GM21737 (cell line): ENCODE data around the gene KLHL35.

Source experiments
- ATAC-seq: cut with Tn5 transposase; IDR thresholded peaks from one replicate; pipeline ENCODE4 v1.9.1; 2021; ENCODE audit warnings: mild to moderate bottlenecking, moderate library complexity; ENCODE audit not compliant: unreplicated experiment

KLHL35 gene

DNA sequence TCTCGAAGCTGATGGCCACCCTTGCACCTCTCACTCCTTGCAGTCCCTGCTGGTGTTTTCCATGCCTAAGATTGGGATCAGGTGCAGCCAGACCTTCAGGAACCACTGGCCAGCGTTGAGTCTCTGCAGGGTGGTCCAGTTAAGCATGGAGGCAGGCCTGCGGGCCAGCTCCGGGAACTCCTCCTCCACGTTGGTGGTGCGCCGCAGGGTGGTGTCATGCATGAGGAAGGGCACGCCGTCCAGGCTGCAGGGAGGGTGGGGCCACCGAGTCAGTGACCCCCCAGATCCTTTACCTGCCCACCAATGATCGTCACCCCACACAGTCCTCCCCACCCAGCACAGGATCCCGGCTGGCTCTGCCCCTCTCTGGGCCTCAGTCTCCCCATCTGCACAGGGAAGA, 10.0 kb upstream of the KLHL35 start:
- ATAC-seq = no peak

DNA sequence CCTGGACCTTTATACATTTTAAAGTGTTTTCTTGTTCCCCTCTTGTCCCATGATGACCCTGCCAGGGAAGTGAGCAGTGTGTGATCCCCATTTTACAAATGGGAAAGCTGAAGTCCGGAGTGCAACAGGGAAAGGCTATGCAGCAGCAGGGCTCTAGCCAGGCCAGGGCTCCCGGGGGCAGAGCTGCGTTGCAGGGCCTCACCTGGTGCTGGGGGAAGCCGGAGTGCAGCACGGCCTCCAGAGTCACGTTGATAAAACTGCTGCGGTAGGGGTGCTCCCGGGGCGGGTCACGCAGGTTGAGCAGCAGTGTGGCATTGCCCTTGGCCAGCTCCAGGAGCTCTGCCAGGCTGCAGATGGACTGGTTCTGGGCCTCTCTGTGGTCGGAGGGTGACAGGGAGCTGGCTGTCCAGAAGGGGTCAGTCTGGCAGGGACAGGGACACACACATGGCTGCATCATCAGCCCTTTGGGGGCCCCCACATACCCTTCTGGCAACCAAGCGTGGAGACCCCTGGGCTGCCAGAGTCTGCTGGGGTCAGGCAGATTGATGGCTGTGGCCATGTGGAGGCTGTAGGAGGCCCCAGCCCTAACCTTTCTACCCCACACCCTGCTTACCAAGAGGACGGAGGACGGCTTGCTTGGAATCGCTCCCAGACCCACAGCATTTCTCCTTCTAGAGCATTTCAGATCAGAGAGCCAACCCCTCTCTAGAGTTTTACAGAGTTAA, 9.3 kb upstream of the KLHL35 start:
- no peak for ATAC-seq

- ATAC-seq = no peak
Measured at GRCh38 chr11:75441804-75442132, 8.8 kb upstream of the KLHL35 start.

GRCh38 chr11:75440960-75441803, 8.2 kb upstream of the KLHL35 start:
- ATAC-seq = no peak

- no peak for ATAC-seq
Measured at GRCh38 chr11:75439495-75440120, 6.6 kb upstream of the KLHL35 start.

GRCh38 chr11:75439026-75439425, 6.0 kb upstream of the KLHL35 start:
- no peak for ATAC-seq

- no peak for ATAC-seq
Measured at GRCh38 chr11:75437966-75438659, 5.1 kb upstream of the KLHL35 start.

- ATAC-seq = no peak
Measured at GRCh38 chr11:75436806-75437205, 3.8 kb upstream of the KLHL35 start.

- ATAC-seq = no peak
Measured at GRCh38 chr11:75435571-75435925, 2.5 kb upstream of the KLHL35 start.

DNA sequence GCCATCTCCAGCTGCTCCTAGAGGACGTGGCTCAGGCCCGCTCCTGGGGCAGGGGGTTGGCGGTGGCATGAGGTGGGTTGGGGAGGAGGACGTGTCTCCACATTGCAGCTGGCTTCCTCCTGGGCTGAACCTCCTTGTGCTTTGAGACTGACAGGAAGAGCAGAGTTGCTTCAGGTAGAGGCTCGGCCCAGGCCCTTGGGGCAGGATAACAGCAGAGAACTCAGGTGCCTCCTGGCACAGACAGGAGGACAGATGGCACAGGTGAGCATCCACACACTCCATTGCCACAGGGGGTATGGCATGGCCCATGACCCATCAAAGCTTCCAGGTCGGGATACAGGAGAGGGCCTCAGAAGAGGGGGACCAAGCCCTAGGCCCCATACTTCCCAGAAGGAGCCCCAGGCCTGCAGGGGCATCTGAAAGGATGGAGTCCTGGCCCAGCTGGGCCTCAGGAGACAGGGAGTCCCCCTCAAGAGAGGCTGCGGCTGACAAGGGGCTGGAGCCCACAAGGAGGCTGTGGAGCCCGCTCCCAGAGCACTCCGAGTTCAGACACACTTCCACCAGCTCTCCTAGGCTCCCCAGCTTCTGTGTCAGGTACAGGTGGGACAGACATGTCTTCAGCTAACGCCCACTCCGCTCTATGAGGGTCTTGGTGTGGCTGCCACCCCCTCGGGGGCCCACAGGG, 2.0 kb upstream of the KLHL35 start:
- ATAC-seq = no peak

DNA sequence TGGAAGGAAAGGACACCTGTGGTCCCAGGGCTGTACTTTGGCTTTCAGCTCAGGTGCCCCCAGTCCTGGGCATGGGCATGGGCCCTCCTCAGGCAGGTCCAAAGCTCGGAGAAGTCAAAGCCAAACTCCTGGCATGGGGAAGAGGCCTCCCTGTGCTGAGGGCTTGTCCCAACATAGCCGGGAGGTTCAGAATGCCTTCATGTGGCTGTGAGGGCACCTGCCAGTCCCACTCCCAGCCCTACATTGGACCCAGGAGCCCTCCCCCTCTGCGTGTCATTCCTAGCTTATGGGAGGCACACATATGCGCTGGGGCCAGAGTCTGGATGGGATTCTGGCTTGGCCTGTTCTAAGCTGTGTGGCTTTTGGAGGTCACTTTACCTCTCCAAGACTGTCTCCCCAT, 1.0 kb upstream of the KLHL35 start:
- ATAC-seq = no peak

DNA sequence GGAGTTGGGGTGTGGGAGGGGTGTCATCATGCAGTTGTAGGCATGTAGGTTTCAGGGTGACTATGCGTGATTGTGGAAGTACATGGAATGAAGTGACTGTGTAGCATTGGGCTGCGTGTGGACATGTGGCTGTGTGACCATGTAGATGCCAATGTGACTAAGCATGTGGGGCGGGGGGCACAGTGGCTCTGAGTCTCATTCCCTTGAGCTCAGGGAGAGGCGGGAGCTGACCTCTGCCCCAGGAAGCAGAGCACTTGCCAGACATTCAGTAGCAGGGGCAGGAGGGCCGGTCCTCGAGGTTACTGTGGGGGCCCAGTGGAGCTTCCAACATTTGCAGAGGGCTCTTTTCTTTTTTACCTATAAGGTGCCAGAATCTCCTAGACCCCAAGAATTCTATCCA, 440 bp upstream of the KLHL35 start:
- ATAC-seq = no peak

DNA sequence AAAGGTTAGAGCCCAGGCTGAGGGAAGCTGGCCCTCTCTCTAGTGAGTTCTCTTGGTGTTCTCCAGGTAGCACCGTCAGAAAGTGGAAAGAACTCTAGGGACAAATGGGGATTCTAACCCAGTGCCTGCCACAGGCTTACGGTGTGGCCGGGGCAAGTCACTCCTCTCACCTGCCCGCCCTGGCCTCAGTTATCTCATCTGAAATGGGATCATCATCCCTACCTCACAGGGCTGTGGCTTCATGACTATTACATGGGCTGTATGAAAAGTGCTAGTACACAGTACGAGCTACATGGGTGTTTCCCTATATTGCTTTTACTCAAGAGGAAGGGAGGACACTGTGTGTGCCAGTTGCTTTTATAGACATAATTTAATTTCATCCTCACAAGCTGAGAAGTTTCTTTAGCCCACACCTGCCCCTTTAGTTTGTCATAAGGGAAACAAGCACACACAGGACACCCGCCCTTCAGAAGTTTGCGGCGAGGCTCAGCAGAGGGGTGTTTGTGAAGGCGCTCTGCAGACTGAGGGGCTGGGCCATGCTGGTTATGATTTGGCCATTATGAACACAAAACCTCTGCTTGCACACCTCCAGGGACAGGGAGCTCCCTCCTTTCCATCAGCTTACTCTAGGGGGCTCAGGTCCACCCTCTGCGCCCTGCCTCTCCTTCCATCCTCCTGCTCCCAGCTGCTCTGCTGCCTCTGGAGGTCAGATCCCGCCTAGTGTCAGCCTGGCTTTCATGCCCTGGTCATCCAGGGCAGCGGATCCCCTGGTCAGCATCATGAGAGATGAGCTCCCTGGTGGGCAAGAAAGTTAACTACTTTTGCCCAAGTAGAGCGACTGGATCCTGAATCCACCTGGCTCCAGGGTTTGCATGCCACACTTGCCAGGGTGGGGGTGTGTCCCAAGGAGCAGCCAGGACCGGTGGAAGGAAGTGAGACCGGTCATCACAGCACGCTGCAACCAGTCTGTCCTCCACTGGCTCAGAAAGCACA, 1.2 kb downstream of the KLHL35 start:
- no peak for ATAC-seq

DNA sequence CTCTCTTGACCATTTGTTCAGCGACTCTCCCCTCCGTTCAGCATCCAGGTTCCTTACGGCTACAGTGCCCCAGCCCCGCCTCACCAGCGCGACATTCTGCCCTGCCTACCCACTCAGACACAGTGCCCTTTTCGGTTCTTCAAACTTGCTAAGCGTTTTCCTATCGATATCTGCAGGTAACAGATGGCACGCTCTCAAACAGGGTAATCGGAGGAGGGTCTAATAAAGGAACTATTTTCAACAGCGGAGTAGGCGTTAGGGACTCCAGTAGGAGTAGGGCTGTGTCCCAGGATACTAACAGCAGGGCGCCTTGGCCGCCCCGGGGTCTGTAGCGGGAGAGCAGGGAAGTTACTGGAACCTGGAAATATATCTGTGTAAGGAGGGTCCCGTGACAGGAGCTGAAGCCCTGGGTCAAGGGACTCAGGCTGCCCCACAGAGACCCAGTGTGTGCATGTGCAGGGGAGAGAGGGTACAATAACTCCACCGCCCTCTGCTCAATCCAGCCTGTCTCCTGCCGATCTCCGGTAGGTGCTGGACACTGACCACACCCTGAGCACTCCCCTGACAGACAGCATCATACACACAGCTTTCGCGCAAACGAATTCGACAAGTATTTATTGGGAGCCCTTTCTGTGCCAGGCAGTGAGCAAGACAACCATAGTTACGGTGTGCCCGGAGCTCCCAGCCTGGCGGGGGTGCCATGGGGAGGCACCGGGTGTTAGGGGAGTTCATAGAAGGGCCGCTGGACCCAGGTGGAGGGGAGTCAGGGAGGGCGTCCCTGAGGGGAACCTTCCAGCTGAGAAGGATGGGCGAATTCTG, 2.1 kb downstream of the KLHL35 start:
- no peak for ATAC-seq

- ATAC-seq = no peak
Measured at GRCh38 chr11:75429902-75430713, 2.9 kb downstream of the KLHL35 start.

DNA sequence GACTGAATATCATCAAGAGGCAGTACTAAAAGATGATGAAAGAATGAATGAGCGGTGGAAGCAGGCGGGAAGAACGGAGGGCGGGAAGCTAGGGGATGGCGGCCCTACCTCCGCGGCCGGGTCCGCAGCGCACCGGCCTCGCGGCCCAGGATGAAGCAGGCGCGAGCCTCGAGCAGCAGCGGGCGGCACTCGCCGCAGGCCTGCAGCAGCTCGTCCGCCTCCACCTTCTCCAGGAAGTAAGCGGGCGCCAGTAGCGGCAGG, 3.4 kb downstream of the KLHL35 start:
- ATAC-seq = no peak

DNA sequence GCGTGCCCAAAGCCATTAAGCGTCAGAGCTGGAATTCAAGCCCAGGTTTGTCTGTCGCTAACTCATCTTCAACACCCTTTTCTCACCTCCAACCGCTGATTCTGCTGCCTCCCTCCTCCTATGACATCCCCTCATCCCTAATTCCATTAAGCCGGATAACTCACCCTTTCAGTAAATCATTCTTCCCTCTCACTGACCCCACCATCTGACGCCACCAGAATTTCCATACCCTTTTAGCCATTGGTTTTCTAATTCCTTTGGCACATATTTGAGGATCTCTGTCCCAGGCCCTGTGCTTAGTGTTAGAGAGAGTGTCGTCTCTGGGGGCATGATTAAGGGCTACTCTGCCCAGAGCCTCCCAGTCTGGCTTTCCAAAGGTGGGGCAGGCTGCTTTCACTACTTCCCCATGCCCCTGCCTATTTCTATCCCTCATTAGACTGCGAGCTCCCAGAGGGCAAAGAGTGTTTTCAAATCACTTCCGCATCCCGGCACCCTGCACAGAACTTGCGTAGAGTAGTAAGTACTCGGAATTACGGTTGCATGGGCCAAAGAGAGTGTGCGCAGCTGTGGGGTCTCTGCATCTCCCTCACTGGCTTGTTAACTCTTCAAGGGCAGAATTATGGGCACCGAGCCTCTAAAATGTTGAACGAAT, 3.9 kb downstream of the KLHL35 start:
- no peak for ATAC-seq

DNA sequence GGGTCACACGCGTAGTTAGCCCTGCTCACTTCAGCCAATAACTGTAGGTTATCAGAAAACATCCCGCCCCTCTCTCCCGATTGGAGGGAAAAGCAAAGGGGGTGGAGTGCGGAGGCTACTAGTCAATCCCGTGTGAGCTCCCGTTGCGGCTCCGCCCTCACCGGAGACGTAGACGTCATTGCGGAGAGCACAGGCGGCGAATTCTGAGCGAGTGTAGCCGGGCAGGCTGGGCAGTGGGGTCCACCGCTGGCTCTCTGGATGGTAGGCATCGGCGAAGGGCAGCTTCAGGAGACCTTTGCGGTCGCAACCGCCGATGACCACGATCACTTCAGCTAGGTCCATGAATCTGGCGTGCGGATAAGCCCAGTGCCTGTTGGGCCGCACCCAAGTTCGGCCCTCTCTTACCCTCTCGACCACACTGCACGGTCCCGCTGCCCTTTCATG, 4.7 kb downstream of the KLHL35 start:
- no peak for ATAC-seq
